Measurements from ENCODE around the gene HIBADH.
A peak's percentile ranks its signal among the peaks of the same experiment; 100 is the strongest.

DNA sequence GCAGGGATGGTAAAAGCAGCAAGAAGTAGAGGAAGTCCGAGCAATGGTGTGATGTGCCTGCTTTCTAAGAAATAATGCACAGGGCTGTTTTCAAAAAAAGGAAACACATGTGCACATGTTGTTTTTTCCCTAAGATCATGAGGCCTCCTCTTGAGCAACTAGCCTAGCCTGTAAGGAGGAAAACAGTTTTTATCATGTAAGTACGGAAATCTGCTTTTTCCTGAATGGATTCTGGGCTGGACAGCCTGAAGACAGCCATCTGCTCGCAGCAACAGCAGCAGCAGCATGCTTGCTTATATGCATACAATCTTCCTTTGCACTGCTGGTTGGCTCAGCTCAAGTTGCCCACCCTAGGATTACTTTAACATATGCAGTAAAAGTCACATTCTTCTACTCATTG lies 87.1 kb downstream of the HIBADH start:
- TF ChIP-seq POLR2AphosphoS5 (IDR thresholded peaks at IDR 0.05; ENCODE audit: insufficient read depth in 1 of 2, low read depth in 1 of 2) (peak in 1 of 2 donors; percentile 15), POLR2A (IDR thresholded peaks at IDR 0.05) (no peak)
- TF ChIP-seq, protein P1, sequence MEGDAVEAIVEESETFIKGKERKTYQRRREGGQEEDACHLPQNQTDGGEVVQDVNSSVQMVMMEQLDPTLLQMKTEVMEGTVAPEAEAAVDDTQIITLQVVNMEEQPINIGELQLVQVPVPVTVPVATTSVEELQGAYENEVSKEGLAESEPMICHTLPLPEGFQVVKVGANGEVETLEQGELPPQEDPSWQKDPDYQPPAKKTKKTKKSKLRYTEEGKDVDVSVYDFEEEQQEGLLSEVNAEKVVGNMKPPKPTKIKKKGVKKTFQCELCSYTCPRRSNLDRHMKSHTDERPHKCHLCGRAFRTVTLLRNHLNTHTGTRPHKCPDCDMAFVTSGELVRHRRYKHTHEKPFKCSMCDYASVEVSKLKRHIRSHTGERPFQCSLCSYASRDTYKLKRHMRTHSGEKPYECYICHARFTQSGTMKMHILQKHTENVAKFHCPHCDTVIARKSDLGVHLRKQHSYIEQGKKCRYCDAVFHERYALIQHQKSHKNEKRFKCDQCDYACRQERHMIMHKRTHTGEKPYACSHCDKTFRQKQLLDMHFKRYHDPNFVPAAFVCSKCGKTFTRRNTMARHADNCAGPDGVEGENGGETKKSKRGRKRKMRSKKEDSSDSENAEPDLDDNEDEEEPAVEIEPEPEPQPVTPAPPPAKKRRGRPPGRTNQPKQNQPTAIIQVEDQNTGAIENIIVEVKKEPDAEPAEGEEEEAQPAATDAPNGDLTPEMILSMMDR (IDR thresholded peaks at IDR 0.05), result no peak

Measured in vagina (tissue), 2 donors.